Measurements from ENCODE around the gene FARP1. TPM values are rescaled to one million over a fixed set of nuclear protein-coding genes. Genes with fewer than 3 reads are reported as not detected.

FARP1 gene
- total RNA-seq, 2 donors from 2014 or later = 61.4 to 89.2 TPM

- intact Hi-C loops (cut with DNase I) = loop anchor here in 1 of 2 donors (10.0 kb wide), 1 partner anchor 71 kb away; the partner anchor contains the start of gene STK24
- no peak for DNase-seq (ENCODE audit: low spot score)
These were observed 360.5 kb downstream of the FARP1 start for GRCh38 chr13:98503175-98504028.

- no peak for DNase-seq (ENCODE audit: low spot score)
- intact Hi-C loops (cut with DNase I) = loop anchor here in 1 of 2 donors (10.0 kb wide), 1 partner anchor 71 kb away; the partner anchor contains the start of gene STK24
These were observed 361.1 kb downstream of the FARP1 start for GRCh38 chr13:98504029-98504351.

GRCh38 chr13:98504371-98504963, 361.6 kb downstream of the FARP1 start:
- intact Hi-C loops (cut with DNase I) = loop anchor here in 1 of 2 donors (10.0 kb wide), 1 partner anchor 70 kb away; the partner anchor contains the start of gene STK24
- no peak for DNase-seq (ENCODE audit: low spot score)

Small RNA genes within 50 kb of the gene (microRNA-seq; reads per million reads assigned to microRNA genes)
- gene MIR3170 (ENCODE audit: borderline microRNAs expressed in 2 of 2) = 0 to 0.65 reads per million in 2 donors

Other genes starting within 250 kb of the FARP1 start
- 100 to 1,000 TPM; 130 to 180 TPM for gene IPO5, start 189.4 kb upstream of the FARP1 start, total RNA-seq
- not detected for gene RNF113B, start 34.2 kb downstream of the FARP1 start, total RNA-seq